ENCODE data around the gene CRYBA1.

CRYBA1 gene

DNA sequence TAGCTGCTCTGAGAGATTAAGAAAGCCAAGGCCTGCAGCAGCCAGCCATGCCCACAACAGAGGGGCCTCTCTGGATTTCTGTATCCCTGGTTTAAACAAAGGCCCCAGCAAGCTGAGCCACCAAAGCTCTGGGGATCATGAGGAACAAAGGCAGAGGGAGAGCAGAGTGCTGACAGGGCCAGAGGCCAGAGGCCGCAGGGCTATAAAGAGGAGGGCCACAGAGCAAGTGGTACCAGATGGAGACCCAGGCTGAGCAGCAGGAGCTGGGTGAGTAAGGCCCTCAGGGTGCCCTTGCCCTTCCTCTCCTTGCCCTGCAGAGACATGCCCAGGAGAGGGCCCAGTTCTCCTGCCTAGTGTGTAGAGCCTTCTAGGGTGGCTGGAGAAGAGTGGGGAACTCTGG is at the start of gene CRYBA1:
Gene CRYBA1 (plus strand): TSS at position 232 of the 400 bp plus-strand sequence. CDS start 5 bp downstream, at position 237.
- TF ChIP-seq GATA3 (IDR thresholded peaks at IDR 0.05; ENCODE audit: low read depth, low read length) (no peak), GATA2 (IDR thresholded peaks at IDR 0.05; ENCODE audit: low read depth, low read length) (no peak)

DNA sequence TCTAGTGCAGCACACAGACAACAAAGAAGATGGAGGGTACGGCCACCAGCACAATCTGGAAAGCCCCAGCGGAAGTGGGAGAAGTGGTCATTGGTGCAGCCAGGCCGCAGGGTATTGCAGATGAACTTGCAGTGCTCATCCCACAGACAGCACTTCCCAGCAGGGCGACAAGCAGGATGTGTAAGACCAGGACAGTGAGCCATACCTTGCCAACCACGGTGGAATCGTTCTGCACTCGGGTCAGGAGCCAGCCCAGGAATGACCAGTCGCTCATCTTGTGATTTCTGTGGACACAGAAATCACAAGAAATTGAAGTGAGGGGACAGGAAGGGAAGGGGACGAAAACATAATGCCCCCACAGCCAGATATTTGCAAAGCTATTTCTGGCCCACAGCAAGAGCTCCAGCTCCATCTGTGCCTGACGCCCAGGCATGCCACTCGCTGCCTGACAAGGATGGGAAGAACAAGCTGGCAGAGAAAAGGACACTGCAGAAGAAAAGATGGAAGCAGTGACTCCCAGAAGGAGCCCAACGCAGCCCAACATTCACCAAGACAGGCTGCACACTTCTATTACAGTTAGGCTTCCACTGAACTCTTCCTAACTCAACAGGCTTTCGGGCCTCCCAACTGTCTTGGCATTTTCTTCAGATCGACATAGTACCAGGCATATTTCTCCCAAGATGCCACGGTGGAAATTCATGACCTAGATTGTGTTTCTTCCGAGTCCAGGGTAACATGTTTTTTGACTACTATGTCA is 49.0 kb upstream of the CRYBA1 start:
- no peak for TF ChIP-seq GATA2 (IDR thresholded peaks at IDR 0.05; ENCODE audit: low read depth, low read length)
- TF ChIP-seq GATA3 (IDR thresholded peaks at IDR 0.05; ENCODE audit: low read depth, low read length), result no peak

- TF ChIP-seq GATA3 (IDR thresholded peaks at IDR 0.05; ENCODE audit: low read depth, low read length) (no peak), GATA2 (IDR thresholded peaks at IDR 0.05; ENCODE audit: low read depth, low read length) (peak; percentile 40; the same call in 1 of the 2 replicates)
Measured at GRCh38 chr17:29205047-29205446, 41.6 kb upstream of the CRYBA1 start.

- TF ChIP-seq GATA2 (IDR thresholded peaks at IDR 0.05; ENCODE audit: low read depth, low read length) (no peak), GATA3 (IDR thresholded peaks at IDR 0.05; ENCODE audit: low read depth, low read length) (no peak)
Measured at GRCh38 chr17:29207975-29208374, 38.7 kb upstream of the CRYBA1 start.

DNA sequence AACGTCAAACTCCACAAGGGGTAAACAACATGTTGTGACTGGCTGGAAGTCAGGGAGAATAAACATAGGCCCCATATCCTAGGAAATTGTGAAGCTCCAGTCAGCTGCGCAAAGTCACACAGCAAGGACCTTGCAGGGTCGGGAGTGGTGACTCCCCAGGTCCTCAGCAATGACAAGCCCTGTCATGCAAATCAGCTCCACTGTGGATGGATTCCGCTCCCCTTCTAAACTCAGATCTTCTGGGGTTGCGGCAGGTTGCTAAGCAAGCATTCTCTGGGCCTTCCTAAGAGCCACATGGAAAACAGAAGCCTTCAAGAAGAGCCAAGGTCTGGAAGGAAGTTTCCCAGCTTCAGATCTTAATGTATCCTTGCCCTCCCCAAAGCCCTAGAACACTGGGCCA is 37.6 kb upstream of the CRYBA1 start:
- TF ChIP-seq GATA3 (IDR thresholded peaks at IDR 0.05; ENCODE audit: low read depth, low read length) (no peak), GATA2 (IDR thresholded peaks at IDR 0.05; ENCODE audit: low read depth, low read length) (no peak)

DNA sequence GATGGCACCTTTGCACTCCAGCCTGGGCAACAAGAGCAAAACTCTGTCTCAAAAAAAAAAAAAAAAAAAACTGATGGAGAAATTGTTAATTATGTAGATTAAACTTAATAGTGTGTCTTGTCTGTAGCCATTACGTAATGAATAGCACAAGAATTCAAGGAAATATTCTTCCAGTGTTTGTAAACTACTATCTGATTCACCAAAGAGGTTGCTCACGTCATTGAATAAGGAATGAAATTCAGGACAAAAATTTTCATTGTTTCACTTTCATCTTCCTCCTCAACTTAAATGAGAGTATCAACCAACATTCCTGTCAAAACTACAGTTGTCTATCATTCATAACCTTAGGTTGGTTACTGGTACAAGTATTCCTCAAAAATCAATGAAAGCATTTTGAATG is 35.8 kb upstream of the CRYBA1 start:
- TF ChIP-seq GATA2 (IDR thresholded peaks at IDR 0.05; ENCODE audit: low read depth, low read length), result no peak
- no peak for TF ChIP-seq GATA3 (IDR thresholded peaks at IDR 0.05; ENCODE audit: low read depth, low read length)

DNA sequence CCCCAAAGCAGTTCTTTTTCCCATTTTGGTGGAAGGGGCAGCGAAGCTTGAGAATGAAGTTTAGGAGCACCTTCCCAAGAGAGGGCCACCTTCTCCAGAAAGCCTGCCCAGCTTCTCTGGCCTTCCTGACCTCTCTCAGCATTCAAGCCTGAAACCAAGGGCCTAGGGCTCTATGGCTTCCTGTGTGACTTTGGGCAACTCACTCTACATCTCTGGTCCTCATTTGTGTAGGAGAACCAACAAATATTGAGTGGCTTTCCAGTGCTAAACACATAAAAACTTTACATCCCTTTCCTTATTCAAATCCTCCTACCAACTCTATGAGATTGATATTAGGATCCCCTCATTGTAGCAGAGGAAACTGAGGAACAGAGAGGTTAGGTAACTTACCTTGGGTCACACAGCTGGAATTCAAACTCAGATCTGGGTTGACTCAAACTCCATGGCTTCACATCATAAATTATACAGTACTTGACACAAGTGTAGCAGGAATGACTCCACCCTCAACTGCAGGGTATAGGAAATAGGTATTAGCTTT is 34.5 kb upstream of the CRYBA1 start:
- TF ChIP-seq GATA3 (IDR thresholded peaks at IDR 0.05; ENCODE audit: low read depth, low read length), result no peak
- no peak for TF ChIP-seq GATA2 (IDR thresholded peaks at IDR 0.05; ENCODE audit: low read depth, low read length)

DNA sequence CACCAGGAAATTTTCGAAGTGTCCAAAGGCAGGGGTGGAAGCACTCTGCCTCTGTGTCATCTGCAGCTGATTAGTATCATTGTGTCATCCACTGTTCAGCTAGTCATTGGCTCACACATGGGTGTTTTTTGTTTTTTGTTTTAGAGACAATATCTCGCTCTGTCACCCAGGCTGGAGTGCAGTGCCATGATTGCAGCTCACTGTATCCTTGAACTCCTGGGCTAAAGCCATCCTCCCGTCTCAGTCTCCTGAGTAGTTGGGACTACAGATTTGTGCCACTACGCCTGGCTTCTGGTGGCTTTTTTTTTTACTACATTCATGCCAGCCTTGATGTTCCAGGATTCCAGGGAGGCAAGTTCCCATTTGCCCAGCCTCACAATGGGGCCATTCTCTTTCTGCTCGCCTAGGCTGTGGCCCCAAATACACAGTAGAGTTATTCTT is 34.0 kb upstream of the CRYBA1 start:
- TF ChIP-seq GATA3 (IDR thresholded peaks at IDR 0.05; ENCODE audit: low read depth, low read length) (no peak), GATA2 (IDR thresholded peaks at IDR 0.05; ENCODE audit: low read depth, low read length) (no peak)

- TF ChIP-seq GATA3 (IDR thresholded peaks at IDR 0.05; ENCODE audit: low read depth, low read length), result no peak
- TF ChIP-seq GATA2 (IDR thresholded peaks at IDR 0.05; ENCODE audit: low read depth, low read length), result no peak
Measured at GRCh38 chr17:29214215-29215146, 32.2 kb upstream of the CRYBA1 start.

DNA sequence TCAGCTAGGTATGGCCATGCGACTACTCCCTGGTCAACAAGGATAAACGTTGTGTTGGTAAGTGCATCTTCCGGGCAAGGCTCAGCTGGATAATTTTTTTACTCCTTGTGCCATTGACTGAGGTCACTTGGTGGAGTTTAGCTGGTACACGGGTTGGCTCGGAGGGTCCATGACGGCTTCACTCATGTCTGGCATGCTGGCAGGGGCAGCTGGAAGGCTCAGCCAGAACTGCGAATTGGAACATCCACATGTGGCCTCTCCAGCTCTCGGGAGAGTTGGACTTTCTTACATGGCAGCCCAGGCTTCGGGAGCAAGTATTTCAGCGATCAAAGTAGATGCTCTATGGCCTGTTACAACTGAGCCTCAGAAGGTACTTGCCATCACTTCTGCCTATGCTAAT is 31.5 kb upstream of the CRYBA1 start:
- no peak for TF ChIP-seq GATA2 (IDR thresholded peaks at IDR 0.05; ENCODE audit: low read depth, low read length)
- TF ChIP-seq GATA3 (IDR thresholded peaks at IDR 0.05; ENCODE audit: low read depth, low read length), result no peak

DNA sequence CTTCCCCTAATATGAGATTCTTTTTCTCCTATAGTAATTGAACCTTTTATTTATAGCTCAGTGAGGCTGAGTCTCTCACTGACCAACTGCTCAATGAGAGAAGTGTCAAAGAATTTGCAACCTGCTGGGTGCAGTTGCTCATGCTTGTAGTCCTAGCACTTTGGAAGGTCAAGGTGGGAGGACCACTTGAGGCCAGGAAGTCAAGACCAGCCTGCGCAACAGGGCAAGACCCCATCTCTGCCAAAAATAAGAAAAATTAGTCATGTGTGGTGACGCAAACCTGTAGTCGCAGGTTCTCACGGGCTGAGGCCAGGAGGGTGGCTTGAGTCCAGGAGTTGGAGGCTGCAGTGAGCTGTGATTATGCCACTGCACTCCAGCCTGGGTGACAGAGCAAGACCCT is 30.9 kb upstream of the CRYBA1 start:
- TF ChIP-seq GATA2 (IDR thresholded peaks at IDR 0.05; ENCODE audit: low read depth, low read length) (no peak), GATA3 (IDR thresholded peaks at IDR 0.05; ENCODE audit: low read depth, low read length) (no peak)

- no peak for TF ChIP-seq GATA3 (IDR thresholded peaks at IDR 0.05; ENCODE audit: low read depth, low read length)
- TF ChIP-seq GATA2 (IDR thresholded peaks at IDR 0.05; ENCODE audit: low read depth, low read length), result no peak
Measured at GRCh38 chr17:29216181-29216580, 30.5 kb upstream of the CRYBA1 start.

GRCh38 chr17:29216856-29217255 is 29.8 kb upstream of the CRYBA1 start:
- TF ChIP-seq GATA3 (IDR thresholded peaks at IDR 0.05; ENCODE audit: low read depth, low read length) (no peak), GATA2 (IDR thresholded peaks at IDR 0.05; ENCODE audit: low read depth, low read length) (no peak)

DNA sequence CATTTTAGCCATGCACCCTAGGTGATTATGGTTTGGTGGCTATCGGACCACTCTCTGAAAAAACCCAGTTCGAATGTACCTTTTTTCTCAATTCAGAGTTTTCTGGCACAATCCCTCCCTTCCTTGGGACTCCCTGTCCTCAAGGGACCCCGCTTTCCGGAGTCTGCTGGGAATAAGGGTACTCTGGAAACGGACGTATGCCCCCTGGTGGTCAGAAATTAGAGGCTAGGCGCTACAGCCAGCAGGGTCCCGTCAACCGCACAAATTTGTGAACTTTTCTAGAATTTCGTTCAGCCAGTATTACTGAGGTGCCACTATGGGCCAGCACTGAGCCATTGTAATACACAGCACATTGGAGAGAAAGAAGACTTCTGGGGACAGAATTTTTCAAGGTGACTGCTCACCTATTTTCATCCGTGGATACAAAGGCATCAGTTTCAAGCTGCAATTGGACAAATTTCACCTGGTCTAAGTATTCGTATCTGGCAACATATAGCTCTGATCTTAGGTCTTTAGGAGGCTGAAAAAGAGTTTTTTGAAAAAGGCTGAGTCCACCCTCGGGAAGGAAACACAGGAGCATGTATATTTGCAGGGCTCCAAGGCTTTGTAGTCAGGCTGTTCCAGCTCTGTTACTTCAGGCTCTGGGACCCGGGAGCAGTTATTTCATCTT is 27.1 kb upstream of the CRYBA1 start:
- TF ChIP-seq GATA2 (IDR thresholded peaks at IDR 0.05; ENCODE audit: low read depth, low read length) (no peak), GATA3 (IDR thresholded peaks at IDR 0.05; ENCODE audit: low read depth, low read length) (no peak)
